ENCODE data around the gene EGLN2.

DNA sequence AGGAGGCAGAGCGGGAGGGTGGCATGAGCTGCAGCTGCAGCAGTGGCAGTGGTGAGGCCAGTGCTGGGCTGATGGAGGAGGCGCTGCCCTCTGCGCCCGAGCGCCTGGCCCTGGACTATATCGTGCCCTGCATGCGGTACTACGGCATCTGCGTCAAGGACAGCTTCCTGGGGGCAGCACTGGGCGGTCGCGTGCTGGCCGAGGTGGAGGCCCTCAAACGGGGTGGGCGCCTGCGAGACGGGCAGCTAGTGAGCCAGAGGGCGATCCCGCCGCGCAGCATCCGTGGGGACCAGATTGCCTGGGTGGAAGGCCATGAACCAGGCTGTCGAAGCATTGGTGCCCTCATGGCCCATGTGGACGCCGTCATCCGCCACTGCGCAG, 2.0 kb downstream of the EGLN2 start:
- TF ChIP-seq, protein P1, sequence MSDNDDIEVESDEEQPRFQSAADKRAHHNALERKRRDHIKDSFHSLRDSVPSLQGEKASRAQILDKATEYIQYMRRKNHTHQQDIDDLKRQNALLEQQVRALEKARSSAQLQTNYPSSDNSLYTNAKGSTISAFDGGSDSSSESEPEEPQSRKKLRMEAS (IDR thresholded peaks at IDR 0.05): no peak
- no peak for TF ChIP-seq POLR2A (IDR thresholded peaks at IDR 0.05; ENCODE audit: borderline replicate concordance, extremely low read depth, insufficient read depth, insufficient read length)
- TF ChIP-seq, protein P2, sequence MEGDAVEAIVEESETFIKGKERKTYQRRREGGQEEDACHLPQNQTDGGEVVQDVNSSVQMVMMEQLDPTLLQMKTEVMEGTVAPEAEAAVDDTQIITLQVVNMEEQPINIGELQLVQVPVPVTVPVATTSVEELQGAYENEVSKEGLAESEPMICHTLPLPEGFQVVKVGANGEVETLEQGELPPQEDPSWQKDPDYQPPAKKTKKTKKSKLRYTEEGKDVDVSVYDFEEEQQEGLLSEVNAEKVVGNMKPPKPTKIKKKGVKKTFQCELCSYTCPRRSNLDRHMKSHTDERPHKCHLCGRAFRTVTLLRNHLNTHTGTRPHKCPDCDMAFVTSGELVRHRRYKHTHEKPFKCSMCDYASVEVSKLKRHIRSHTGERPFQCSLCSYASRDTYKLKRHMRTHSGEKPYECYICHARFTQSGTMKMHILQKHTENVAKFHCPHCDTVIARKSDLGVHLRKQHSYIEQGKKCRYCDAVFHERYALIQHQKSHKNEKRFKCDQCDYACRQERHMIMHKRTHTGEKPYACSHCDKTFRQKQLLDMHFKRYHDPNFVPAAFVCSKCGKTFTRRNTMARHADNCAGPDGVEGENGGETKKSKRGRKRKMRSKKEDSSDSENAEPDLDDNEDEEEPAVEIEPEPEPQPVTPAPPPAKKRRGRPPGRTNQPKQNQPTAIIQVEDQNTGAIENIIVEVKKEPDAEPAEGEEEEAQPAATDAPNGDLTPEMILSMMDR (IDR thresholded peaks at IDR 0.05 in 2 of 3, conservative IDR thresholded peaks at IDR 0.05 in 1 of 3; ENCODE audit: borderline replicate concordance in 1 of 3, insufficient read depth in 1 of 3, low read depth in 2 of 3, low read length in 2 of 3): no peak
- no peak for TF ChIP-seq SIN3A (IDR thresholded peaks at IDR 0.05; ENCODE audit: low read depth)
- TF ChIP-seq POLR2AphosphoS5 (IDR thresholded peaks at IDR 0.05; ENCODE audit: low read depth, low read length): no peak
- TF ChIP-seq, protein P3, sequence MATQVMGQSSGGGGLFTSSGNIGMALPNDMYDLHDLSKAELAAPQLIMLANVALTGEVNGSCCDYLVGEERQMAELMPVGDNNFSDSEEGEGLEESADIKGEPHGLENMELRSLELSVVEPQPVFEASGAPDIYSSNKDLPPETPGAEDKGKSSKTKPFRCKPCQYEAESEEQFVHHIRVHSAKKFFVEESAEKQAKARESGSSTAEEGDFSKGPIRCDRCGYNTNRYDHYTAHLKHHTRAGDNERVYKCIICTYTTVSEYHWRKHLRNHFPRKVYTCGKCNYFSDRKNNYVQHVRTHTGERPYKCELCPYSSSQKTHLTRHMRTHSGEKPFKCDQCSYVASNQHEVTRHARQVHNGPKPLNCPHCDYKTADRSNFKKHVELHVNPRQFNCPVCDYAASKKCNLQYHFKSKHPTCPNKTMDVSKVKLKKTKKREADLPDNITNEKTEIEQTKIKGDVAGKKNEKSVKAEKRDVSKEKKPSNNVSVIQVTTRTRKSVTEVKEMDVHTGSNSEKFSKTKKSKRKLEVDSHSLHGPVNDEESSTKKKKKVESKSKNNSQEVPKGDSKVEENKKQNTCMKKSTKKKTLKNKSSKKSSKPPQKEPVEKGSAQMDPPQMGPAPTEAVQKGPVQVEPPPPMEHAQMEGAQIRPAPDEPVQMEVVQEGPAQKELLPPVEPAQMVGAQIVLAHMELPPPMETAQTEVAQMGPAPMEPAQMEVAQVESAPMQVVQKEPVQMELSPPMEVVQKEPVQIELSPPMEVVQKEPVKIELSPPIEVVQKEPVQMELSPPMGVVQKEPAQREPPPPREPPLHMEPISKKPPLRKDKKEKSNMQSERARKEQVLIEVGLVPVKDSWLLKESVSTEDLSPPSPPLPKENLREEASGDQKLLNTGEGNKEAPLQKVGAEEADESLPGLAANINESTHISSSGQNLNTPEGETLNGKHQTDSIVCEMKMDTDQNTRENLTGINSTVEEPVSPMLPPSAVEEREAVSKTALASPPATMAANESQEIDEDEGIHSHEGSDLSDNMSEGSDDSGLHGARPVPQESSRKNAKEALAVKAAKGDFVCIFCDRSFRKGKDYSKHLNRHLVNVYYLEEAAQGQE (IDR thresholded peaks at IDR 0.05; ENCODE audit: low read depth): no peak
- no peak for TF ChIP-seq EZH2 (IDR thresholded peaks at IDR 0.05)
- TF ChIP-seq CEBPB (IDR thresholded peaks at IDR 0.05; ENCODE audit: low read depth): no peak
- no peak for TF ChIP-seq FOSL1 (IDR thresholded peaks at IDR 0.05; ENCODE audit: low read depth)
- no peak for TF ChIP-seq TCF7L2 (IDR thresholded peaks at IDR 0.05; ENCODE audit: borderline replicate concordance, extremely low read depth, insufficient read depth, insufficient read length)

Measured in HCT116 (cell line).